HG03196 (cell line): ENCODE measurements around the gene SLC25A29.
A peak's percentile ranks its signal among the peaks of the same experiment; 100 is the strongest.

Experiments used
- ATAC-seq: cut with Tn5 transposase; IDR thresholded peaks from one replicate; pipeline ENCODE4 v1.9.1; 2021; ENCODE audit not compliant: unreplicated experiment

SLC25A29 gene

GRCh38 chr14:100332071-100332639 lies 25.9 kb upstream of the SLC25A29 start:
- ATAC-seq, result no peak

GRCh38 chr14:100330388-100330931 lies 24.2 kb upstream of the SLC25A29 start:
- ATAC-seq, result no peak

GRCh38 chr14:100330007-100330344 lies 23.7 kb upstream of the SLC25A29 start:
- no peak for ATAC-seq

GRCh38 chr14:100329233-100330006 lies 23.2 kb upstream of the SLC25A29 start:
- no peak for ATAC-seq

GRCh38 chr14:100328495-100329163 lies 22.4 kb upstream of the SLC25A29 start:
- no peak for ATAC-seq

GRCh38 chr14:100327128-100327527 lies 20.9 kb upstream of the SLC25A29 start:
- ATAC-seq, result no peak

- ATAC-seq, result no peak
Measured at GRCh38 chr14:100325958-100326357, 19.7 kb upstream of the SLC25A29 start.

- no peak for ATAC-seq
Measured at GRCh38 chr14:100325231-100325632, 19.0 kb upstream of the SLC25A29 start.

GRCh38 chr14:100323942-100324307 lies 17.7 kb upstream of the SLC25A29 start:
- no peak for ATAC-seq

GRCh38 chr14:100323121-100323941 lies 17.1 kb upstream of the SLC25A29 start, which contains the start of gene SLC25A47:
Gene SLC25A47, plus strand, starts transcription at chr14:100323339. Its CDS starts 76 bp downstream, at chr14:100323415.
- no peak for ATAC-seq

GRCh38 chr14:100322138-100322957 lies 16.1 kb upstream of the SLC25A29 start:
- ATAC-seq, result no peak

- no peak for ATAC-seq
Measured at GRCh38 chr14:100321473-100322137, 15.4 kb upstream of the SLC25A29 start.

- ATAC-seq, result no peak
Measured at GRCh38 chr14:100320157-100320856, 14.1 kb upstream of the SLC25A29 start.

- ATAC-seq, result peak; percentile 59
Measured at GRCh38 chr14:100317912-100318808, 11.9 kb upstream of the SLC25A29 start.

GRCh38 chr14:100317389-100317788 lies 11.1 kb upstream of the SLC25A29 start:
- ATAC-seq, result no peak

GRCh38 chr14:100314724-100315123 lies 8.5 kb upstream of the SLC25A29 start:
- no peak for ATAC-seq

- no peak for ATAC-seq
Measured at GRCh38 chr14:100313464-100314230, 7.4 kb upstream of the SLC25A29 start.
